Measurements from ENCODE around the gene GZF1. TPM values are rescaled to one million over a fixed set of nuclear protein-coding genes. Genes with fewer than 3 reads are reported as not detected.

GZF1 gene
- total RNA-seq, 6 experiments from 2014 or later, result 3.5 to 9.6 (median 6.1) TPM

DNA sequence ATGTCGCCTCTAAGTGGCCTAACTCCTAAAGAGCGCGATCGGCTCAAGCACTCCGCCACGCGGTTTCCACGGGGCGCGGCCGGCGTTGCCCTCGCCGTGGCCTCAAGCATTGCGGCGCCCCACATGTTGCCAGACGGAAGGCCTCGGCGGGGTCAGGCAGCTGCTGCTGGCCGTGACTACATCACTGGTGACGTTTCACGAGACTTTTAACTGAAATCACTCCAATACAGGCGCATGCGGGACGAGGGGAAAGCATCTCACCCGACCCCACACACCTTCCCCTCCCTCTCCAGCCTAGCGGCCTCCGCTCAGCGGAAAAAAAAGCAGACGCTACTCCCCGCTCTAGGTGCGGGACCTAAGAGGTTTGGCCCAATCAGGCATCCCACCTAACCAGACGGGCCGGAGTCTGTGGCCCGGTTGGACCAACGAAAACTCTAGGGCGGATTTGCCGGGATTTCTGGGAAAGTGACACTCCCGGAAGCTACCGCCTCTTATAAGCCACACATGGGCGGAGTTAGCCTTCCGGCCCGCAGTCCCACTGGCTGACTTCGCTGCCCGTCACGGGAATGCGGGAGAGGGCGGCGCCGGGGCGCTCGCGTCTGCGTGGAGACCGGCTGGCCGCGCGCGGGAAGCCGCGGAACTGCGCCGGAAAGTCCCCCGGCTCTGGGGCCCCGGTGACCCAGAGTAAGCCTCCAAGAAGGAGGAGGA lies 11.6 kb upstream of the GZF1 start, which contains the start of gene NXT1:
Gene NXT1 (plus strand): TSS at position 596 of the 708 bp plus-strand sequence. CDS start 3,251 bp downstream, outside the sequence.
- DNase-seq, result peak; percentile 96 to 98 (median 98)
- Histone ChIP-seq H3K27me3 (no peaks in the 10 kb centered on the region), H3K9me3 (no peaks in the 10 kb centered on the region), H3K4me3 (peak within 1 kb of the TSS; percentile 91 to 98 (median 94)), H3K4me1 (peaks cover 0 to 16% (median 3%) of the 10 kb centered on the region in 4 donors), H3K27ac (peak within 1 kb of the TSS; percentile 95 to 98 (median 96)), H3K36me3 (peaks cover 0 to 11% (median 3%) of the 10 kb centered on the region in 4 donors)
- ATAC-seq, result peak; percentile 88 to 93 (median 92)
- peak; percentile 81 for TF ChIP-seq POLR2A (IDR thresholded peaks at IDR 0.05)
- TF ChIP-seq, protein P1, sequence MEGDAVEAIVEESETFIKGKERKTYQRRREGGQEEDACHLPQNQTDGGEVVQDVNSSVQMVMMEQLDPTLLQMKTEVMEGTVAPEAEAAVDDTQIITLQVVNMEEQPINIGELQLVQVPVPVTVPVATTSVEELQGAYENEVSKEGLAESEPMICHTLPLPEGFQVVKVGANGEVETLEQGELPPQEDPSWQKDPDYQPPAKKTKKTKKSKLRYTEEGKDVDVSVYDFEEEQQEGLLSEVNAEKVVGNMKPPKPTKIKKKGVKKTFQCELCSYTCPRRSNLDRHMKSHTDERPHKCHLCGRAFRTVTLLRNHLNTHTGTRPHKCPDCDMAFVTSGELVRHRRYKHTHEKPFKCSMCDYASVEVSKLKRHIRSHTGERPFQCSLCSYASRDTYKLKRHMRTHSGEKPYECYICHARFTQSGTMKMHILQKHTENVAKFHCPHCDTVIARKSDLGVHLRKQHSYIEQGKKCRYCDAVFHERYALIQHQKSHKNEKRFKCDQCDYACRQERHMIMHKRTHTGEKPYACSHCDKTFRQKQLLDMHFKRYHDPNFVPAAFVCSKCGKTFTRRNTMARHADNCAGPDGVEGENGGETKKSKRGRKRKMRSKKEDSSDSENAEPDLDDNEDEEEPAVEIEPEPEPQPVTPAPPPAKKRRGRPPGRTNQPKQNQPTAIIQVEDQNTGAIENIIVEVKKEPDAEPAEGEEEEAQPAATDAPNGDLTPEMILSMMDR (IDR thresholded peaks at IDR 0.05), result no peak
- intact Hi-C loops (cut with DNase I), result no loop called here
- 0% methylated on average over 17 of the region's 65 CpGs for WGBS (ENCODE audit: insufficient coverage, low coverage, low lambda C conversion rate, missing lambda C conversion rate)

DNA sequence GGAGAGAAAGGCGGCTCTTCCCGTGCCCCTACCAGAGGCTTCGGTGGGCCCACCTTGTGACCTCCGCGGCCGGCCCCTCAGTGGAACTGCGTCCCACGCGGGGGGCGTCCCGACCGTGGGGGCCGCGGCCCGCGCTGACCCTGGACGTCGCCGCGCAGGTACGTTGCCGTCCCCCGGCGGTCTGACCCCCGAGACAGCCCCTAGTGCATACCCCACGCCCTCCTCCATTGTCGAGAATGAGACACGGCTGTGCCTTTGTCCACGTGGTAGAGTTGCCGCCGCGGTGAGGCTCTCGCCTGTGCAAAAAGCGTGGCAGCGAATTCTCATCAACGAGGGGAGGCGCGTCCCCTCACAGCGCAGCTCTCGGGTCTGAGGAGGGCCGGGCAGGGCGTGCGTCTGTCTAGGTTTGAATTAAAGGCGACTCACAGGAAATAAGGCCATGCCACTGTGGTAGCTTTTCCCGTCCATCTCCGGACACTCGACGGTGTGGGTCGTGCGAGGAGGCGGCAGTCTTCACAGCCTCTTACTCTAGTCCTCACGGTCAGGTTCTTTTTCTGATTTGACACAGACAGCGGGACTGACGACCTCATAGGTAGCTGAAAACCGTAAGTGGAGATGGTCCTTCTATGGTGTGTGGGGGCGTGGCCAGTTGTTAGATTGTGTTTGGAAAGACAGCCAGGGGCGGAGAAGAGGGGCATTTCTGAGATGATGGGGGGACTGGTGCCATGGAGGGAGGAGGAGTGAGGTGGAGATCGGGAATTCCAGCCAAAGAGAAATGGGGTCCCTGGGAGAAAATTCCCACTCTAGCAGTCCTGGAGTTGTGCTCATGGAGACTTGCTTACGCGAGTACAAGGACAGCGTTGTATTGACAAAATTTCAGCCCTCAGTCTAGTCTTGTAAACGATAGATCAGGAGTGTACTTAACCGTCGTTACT lies 10.8 kb upstream of the GZF1 start:
- H3K27ac ChIP-seq, result peak overlapping the region; percentile 95 to 98 (median 96)
- peaks cover 0 to 16% (median 3%) of the 10 kb centered on the region in 4 donors for H3K4me1 ChIP-seq
- intact Hi-C loops (cut with DNase I), result no loop called here
- peak overlapping the region; percentile 91 to 98 (median 94) for H3K4me3 ChIP-seq
- H3K36me3 ChIP-seq, result peaks cover 0 to 11% (median 3%) of the 10 kb centered on the region in 4 donors
- WGBS (ENCODE audit: insufficient coverage, low coverage, low lambda C conversion rate, missing lambda C conversion rate), result 7% methylated on average over 27 of the region's 64 CpGs
- no peaks in the 10 kb centered on the region for H3K27me3 ChIP-seq
- DNase-seq, result peak; percentile 61 to 71 (median 61)
- peak; percentile 8 to 43 (median 28) for ATAC-seq
- TF ChIP-seq POLR2A (IDR thresholded peaks at IDR 0.05), result no peak
- TF ChIP-seq, protein P1 (IDR thresholded peaks at IDR 0.05), result no peak
- H3K9me3 ChIP-seq, result no peaks in the 10 kb centered on the region

DNA sequence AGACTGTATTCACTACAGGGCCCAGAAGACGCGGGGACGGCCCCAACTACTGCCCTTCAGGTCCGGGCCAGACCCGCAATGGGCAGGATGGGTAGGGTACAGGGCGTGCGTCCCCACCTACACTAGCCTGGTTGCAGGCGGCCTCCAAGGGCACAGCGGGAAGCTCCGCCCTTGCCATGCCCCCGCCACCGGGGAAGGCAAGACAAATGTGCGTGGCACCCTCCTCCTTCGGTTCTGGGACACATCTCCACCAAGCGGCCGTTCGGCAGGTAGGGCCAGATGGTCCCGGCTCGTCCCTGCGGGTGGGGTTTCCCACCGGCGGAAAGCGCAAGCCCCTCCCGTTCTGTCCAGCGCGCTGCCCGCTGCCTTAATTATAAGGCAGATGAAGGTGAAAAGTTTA lies 5.8 kb upstream of the GZF1 start:
- peak in 1 of 3 donors; percentile 57 for DNase-seq

More for the DNA sequence above, 5.8 kb upstream of the GZF1 start:
- H3K9me3 ChIP-seq, result no peaks in the 10 kb centered on the region
- H3K27ac ChIP-seq, result no peak overlapping the region
- H3K27me3 ChIP-seq, result no peaks in the 10 kb centered on the region
- H3K4me3 ChIP-seq, result no peak overlapping the region
- peaks cover 0 to 26% (median 7%) of the 10 kb centered on the region in 4 donors for H3K4me1 ChIP-seq
- whole genome bisulfite sequencing (ENCODE audit: insufficient coverage, low coverage, low lambda C conversion rate, missing lambda C conversion rate), result 80% methylated on average over 14 of the region's 27 CpGs
- peaks cover 0 to 11% (median 3%) of the 10 kb centered on the region in 4 donors for H3K36me3 ChIP-seq
- ATAC-seq, result no peak
- intact Hi-C loops (cut with DNase I), result no loop called here
- TF ChIP-seq POLR2A (IDR thresholded peaks at IDR 0.05), result no peak
- TF ChIP-seq, protein P1 (IDR thresholded peaks at IDR 0.05), result no peak

All from right lobe of liver (tissue), 6 donors.